CD4-positive, alpha-beta T cell treated with Interleukin-1 beta for 1 hour (primary cell): Measurements from ENCODE around the gene KCNQ1.
A peak's percentile ranks its signal among the peaks of the same experiment; 100 is the strongest.

Source experiments
- DNase-seq, 2 donors: peaks; one replicate each; pipeline ENCODE4 v3.0.0-alpha.2; 2020 to 2022

KCNQ1 gene

DNA sequence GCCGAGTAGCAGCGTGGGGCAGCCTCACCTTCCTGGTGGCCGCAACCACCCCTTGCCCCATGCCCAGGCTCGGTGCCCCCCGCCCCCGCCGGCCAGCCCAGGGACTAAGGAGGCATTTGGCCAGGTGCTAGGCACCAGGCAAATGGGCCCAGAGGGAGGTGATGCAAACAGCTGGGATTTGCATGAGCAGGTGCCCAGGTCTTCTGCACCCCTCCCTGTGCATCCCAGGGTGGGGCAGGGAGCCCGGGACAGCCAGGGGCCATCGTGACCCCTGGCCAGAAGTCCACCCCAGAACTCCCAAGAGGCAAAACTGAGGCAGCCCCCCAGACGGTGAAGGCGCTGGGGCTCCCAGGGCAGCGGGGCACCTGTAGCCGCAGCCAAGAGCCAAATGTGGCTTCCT is 18.6 kb upstream of the KCNQ1 start:
- no peak for DNase-seq

DNA sequence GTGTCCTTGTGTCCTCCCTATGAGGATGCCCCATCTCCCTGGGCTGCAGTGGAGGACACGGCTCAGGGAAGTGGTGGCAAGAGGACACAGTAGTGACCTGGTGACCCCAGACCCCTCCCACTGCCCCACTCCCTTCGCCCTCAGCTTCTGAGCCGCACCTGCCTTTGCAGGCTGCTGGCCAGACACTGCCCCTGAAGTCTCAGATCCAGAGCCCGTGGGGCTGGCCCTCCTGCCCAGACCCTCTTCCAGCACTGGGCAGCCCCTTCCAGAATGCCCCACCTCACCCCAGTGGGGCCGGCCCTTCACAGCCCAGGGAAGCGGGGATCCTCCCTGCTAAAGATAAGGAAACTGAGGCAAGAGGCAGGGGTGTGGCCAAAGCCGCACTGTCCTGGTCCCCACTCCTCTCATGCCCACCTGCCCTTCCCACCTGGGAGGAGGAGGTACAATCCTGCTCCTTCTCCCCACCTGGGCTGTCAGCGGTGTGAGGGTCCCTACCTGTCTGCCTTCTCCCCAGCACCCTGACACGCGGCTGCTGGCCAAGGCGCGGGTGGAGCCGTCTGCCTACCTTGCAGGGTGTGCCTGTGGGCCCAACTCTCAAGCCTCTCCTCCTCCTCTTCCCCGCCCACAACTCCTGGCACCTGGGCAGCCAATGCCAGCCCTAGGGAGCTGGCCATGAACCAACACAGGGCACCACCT is 17.8 kb upstream of the KCNQ1 start:
- DNase-seq = no peak

DNA sequence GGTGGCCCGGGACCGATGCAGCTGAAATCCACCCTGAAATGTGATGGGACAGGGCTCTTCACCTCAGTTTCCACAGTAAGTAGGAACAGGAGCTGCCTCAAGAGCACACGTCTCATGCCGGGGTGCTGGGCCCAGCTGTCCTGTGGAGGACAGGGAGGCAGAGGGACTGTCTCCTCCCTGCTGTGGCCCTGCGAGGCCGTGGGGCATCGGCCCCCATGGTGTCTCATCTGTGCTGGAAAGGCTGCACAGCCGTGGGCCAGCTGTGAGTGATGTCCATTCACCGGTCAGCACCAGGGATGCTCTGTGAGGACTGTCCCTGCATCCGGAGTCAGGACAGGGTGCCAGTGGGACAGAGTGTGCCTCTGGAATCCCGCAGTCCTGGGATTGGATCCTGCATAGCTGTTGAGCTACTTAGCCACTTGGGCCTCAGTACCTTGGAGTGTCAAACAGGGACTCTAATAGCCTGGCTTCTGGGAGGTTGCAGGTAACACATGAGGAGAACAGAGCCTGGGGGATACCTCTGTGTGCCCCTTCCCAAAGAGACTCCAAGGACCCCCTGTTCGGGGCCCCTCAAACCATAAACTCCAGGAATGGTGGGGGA is 17.0 kb upstream of the KCNQ1 start:
- DNase-seq = no peak

DNA sequence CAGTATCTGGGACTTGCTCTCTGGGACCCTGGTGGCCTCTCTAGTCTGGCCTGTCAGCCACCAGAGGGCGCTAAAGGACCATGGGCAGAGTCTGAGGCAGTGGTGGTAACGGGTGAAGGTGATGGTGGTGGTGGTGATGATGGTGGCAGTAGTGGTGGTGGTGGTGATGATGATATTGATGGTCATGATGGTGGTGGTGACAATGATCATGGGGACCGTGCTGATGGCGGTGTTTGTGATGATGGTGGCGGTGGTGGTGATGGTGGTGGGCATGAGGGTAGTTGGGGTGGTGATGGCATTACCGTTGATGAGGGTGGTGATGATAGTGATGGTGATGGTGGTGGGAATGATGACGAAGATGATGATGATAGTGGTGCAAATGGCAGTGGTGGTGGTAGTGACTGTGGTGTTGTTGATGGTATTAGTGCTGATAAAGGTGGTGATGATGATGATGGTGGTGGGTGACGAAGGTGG is 16.4 kb upstream of the KCNQ1 start:
- DNase-seq = peak; percentile 83 to 87

DNA sequence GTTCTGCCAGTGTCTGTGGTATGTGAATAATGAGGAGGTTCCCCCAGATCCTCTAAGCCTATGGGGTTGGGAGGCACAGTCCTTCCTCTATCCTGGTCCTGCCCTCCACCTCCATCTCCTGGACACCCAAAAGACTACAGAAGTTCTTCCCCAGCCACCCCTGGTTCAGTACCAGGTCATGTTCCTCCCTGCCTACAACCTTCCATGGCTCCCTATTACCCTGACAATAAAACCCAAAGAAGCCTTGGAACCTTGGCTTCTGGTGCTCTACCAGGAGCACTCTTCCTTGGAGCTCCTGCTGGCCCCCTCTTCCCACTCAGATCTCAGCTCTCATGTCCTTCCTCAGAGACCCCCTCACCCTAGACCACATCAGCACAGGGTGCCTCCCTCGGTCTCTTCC is 13.4 kb upstream of the KCNQ1 start:
- no peak for DNase-seq

DNA sequence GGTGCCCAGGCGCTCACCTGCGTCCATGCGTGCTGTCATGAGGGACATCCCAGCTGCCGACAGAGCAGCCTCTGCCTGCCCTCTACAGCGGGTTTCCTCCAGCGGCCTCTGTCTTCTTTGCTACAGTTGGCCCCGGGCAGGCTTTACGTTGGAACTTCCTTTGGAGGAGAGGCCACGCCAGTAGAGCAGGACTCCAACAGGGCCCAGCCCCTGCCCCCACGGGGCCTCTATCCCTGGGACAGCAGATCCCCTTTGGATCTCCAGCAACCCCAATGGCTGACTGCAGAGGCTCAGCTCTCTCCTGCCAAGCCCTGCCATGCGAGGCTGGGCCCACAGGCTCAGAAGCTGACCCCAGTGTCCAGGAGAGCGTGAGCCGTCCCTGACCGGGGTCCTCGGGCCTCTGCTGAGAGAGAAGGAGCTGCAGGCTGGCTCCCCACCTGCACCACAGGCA is 12.6 kb upstream of the KCNQ1 start:
- DNase-seq = no peak

DNA sequence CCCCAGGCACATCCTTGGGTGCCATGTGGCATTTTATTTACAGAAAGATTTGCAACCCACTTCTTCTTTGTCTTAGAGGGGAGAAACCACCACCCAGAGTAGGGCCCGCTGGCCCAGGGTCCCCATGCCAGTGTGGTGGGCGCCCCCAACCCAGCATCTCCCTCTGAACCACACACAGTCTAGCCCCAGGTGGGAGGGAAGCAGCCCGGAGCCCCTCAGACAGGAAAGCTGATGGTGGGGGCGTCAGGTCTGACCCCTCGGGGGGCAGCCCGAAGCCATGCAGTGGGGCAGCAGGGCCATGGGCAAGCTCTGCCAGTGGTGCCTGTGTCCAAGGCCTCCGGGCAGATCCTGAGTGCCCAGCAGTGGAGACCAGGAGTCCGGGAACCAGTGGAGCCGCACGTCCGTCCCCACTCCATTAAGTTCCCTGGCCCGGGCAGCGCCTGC is 12.2 kb upstream of the KCNQ1 start:
- no peak for DNase-seq

DNA sequence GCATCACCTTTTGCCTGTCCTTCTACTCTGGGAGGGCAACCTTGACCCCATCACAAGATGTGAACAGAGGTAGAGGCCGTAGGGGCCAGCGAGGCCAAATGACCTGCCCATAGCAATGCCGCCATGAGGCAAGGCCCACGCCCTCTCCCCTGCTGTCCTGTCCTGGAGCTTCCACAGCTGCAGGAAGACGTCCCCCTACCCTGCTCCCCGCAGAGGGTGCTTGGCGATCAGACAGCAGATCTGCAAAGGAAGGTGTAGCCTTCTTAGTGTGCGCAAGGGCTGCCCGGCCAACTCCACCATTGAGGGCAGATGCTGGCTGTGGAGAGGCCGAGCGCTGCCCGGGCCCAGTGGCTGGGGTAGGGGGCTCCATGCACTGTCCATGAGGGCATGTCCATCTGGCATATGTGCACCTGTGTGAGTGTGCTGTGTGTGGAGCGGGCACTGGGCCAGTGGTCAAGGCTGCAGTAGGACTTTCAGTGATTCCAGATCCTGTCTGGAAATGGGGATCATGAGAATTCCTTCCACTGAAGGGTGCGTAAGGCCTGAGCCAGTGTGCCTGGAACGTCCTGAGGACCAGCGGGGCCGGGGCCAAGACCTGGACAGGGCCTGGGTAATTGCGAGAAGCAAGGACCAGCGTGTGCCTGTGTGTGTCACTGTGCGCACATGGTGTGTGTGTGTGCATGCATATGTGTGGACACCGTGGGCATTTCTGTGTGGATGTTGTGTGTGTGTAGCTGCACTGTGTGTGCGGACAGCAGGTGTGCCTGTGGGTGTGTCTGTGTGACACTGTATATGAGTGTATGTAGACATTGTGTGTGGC is 11.5 kb upstream of the KCNQ1 start:
- DNase-seq = no peak

DNA sequence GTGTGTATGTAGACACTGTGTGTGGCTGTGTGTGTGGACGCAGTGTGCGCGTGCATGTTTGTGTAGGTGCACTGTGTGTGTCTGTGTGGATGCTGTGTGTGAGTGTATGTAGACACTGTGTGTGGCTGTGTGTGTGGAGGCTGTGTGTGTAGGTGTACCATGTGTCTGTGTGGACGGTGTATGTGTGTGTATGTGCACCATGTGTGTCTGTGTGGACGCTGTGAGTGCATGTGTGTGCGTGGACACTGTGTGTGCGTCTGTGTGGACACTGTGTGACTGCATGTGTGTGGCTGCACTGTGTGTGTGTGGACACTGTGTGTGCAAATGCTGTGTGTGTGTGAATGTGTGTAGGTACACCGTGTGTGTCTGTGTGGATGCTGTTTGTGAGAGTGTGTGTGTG is 10.8 kb upstream of the KCNQ1 start:
- no peak for DNase-seq

DNA sequence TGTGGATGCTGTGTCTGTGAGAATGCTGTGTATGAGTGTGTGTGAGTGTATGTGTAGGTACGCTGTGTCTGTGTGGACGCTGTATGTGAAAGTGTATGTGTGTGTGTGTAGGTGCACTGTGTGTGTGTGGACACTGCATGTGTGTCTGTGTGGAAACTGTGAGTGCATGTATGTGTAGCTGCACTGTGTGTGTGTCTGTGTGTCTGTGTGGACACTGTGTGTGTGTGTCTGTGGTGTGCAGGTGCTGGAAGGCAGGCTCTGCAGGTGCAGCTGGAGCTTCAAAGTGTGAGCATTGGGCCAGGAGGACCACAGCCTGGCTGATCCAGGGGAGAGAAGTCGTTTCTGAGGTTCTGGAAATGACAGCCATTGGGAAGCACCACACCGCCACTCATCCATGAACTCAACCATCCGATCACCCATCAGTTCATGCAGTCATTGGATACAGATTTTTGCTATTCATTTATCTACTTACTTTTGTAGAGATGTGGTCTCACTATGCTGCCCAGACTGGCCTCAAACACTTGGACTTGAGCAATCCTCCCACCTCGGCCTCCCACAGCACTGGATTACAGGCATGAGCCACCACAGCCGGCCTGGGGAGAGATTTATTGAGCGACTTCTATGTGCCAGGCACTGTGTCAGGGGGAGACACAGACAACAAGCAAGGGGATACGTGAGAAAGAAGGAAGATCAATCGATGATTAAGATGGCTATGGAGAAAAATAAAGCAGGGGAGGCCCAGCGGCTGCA is 10.1 kb upstream of the KCNQ1 start:
- no peak for DNase-seq

DNA sequence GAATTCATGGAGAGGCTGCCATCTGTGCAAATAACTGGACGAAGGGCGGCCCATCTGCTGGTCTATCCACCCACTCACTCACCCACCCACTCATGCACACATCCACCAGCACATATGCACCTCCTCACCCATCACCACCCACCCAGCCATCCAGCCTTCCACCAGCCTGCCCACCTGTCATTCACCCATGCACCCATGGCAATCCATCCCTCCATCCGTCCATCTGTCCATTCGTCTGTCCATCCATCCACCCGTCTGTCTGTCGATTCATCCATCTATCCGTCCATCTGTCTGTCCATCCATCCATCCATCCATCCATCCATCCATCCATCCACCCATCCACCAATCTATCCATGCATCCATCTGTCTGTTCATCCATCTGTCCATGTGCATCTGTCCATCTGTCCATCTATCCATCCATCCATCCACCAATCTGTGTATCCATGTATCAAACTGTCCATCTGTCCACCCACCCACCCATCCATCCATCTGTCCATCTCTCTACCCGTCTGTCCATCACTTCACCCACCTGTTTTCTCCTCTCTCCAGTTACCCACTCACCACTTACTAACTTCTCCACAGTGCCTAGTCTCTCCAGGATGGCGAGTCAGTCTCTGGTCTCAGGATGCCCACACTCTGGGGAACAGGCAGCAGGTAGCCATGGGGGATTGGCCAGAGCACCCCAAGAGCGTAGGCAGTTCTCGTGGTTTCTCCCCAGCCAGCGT is 9.4 kb upstream of the KCNQ1 start:
- no peak for DNase-seq

DNA sequence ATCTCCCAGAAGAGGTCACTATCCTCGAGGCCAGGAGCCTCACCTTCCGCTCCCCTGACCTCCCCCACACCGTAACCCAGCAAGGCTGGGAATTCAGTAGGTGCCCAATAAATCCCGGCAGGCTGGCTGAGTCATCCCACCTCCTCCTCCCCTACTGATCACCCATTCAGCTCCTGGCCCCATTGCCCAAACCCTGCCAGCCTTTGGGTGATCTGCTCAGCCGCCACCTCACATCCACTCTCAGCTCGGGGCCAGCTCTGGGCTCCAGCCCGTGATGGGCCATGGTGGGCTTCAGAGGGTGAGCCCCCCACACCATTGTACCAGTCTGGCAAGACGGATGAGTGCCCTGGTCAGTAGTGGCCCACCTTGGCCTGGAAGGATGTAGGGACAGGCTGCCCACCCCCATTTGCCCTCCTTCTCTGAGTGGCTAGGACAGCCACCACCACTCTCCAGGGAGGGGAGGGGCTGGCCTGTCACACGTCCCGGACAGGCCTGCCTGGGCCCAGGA is 8.7 kb upstream of the KCNQ1 start:
- DNase-seq = no peak

DNA sequence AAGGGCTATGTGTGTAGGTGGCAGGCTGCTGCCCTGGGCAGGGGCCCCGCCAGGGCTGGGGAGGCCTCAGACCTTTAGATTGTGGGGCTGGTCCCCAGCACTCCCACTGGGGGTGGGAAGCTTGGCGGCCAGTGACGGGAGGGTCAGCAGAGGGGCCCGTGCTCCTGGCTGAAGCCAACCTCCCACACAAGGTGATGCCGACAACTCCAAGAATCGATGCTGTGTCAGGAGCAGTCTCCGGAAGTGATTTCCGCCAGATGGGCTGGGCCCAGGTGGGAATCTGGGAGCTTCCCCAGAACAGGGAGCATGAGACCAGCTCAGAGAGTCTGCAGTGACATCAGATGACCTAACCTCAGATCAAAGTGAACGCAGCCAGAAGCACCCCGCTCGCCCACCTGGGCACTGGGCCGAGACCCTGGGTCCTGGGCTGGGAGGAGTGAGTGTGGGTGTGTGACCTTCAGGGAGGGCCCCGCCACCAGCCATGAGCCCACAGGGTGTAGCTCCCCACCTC is 8.2 kb upstream of the KCNQ1 start:
- no peak for DNase-seq

DNA sequence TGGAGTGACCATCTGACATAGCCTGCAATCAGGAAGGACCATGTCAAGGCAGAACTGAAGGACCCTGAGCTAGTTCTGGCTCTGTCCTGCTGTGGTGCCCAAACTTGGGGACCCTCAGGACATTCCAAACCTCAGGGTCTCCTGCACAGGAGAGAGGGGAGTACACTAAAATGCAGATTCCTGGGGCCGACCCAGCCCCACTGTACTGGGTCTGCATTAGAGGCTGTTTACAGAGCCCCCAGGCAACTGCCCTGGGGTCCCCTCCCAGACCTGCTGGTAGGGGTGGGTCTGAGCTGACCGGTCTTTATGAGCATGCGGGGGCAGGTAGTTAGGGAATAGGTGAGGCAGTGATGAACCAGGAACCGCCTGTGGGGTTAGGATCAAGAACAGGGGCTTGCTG is 7.3 kb upstream of the KCNQ1 start:
- DNase-seq = no peak

DNA sequence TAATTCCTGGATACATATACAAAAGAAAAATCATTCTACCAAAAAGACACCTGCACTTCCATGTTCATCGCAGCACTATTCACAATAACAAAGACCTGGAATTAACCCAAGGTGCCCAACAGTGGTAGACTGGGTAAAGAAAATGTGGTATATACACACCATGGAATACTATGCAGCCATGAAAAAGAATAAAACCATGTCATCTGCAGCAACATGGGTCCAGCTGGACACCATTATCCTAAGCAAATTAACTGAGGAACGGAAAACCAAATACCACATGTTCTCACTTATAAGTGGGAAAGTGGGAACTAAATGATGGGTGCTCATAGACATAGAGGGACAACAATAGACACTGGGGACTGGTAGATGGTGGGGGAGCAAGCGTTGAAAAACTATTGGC is 5.0 kb upstream of the KCNQ1 start:
- DNase-seq = no peak

DNA sequence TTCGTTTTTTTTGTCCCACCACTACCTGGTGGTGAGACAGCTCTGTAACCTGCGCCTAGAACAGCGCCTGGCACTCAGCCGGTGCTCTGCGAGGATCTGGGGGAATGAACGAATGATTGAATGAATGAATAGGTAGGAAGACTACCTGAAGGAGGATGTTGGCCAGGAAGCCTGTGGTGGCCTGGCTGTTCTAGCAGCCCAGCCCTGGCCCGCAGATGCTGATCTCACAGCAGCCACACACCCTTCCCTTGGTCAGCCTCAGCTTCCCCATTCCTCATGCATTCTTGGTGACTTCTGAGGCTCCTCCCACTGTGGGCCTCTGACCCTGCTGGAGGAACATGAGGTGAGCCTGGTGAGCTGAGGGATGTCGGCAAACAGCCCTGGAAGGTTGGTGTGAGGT is 4.2 kb upstream of the KCNQ1 start:
- DNase-seq = peak in 1 of 2 donors; percentile 42

DNA sequence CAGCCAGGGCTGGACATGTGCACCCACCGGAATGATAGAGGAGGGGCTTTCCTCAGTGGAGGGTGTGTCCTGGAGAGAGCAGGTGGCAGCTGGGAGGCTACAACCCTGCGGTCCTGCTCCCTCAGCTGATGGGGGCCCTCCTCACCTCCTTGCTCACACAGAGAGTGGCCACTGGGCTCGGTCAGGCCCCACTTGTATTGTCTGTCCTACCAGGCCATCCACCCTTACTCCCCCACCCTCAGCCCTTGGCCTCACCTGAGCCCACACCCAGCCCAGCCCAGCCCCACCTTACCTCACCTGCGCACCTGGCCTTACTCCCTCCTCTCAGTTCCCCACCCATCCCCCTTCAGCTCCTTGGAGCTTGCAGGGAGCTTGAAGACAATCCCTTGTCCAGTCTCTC is 3.6 kb upstream of the KCNQ1 start:
- DNase-seq = no peak

DNA sequence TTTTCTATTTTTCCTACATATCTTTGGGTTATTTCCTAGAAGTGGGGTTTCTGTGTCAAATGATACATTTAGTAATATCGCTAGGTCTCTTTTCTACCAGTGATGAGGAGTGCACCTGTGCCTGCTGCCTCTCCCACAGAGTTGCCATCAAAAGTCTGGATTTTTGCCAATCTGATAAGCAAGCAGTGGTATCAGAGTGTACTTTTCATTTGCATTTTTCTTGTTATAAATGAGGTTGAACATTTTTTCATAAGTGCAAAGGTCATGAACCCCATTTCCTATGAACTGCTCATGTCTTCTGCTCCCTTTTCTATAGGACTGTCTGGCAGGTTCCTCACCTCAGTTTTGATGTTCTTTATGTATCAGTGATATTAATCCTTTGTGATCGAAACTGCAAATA is 2.2 kb upstream of the KCNQ1 start:
- peak; percentile 17 to 70 for DNase-seq

DNA sequence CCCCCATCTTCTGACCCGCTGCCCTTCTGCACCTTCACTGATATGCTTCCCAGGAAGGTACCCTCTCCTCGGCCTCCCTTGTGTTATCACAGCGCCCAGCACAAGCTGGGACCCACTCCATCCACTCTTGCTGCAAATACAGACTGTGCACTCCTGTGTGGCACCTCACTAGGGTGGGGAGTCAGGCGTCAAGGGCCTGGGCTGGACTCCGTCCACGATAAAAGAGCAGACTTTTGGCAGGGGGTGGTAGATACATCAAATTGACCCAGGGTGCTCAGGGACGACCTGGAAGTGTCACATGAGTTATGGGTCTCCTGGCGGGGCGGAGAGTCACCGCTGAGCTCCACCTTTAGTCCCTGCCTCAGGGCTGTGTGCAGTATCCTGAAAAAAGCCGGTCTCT is 1.4 kb upstream of the KCNQ1 start:
- no peak for DNase-seq

DNA sequence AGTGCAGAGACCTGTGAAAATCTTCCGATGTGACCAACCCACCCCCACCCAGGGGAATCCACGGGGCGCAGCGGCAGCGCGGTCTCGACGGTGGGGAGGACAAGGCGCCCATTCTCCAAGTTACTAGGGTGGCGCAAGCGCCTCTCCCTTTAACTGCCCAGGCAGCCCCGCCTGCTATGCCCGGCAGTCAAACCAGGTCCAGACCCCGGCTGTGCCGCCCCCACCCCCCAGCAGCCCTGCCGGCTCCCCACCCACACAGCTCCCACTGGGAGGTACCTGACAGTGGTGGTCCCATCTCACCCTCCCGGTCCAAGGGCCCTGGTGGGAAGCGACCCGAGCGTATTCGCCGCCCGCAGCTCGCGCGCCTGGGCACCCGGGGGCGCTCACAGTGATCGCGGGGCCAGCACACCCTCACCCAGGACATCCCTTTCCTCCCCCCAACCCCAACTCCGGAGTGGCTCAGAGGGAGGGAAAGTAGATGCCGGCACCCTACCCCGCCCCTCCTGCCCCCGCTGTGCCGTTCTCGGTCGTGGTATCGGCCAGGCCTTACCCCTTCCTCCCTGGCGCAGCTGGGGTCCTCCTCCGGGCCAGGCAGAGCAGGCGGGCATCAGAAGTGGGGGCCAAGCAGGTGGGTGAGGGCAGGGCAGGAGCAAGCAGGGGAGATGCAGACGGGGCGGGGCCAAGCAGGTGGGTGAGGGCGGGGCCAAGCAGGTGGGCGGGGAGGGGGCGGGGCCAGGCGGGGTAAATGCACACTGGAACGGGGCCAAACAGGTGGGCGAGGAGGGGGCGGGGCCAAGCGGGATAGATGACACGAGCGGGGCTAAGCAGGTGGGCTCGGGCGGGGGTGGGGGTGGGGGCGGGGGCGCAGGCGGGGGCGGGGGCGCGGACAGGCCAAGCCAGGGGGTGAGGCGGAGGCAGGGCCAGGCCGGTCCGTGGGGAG is 657 bp upstream of the KCNQ1 start, which contains the start of gene TRPM5:
Gene TRPM5, minus strand, starts transcription at position 634 of the 940 bp plus-strand sequence. CDS start 21,478 bp downstream, outside the sequence.
- peak; percentile 72 to 74 for DNase-seq
